ENCODE data around the gene GPSM3.

DNA sequence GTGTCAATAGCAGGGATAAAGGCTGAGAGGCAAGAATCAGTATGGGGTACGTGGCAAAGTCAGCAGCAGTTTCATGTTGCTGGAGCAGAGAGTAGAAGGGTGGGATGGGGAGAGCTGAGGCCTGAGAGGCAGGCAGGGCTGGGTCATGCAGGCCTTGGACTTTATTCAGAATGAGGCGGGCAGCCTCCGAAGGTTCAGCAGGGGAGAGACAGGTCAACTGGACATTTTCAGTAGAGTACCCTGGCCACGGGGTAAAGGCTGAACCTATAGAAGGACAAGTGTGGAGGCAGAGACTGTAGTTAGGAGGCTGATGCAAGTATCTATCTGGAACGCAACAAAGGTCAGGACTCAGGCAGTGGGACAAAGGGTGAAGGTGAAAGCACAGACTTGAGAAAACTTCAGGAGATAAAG is 17.8 kb upstream of the GPSM3 start:
- TF ChIP-seq, protein P1, sequence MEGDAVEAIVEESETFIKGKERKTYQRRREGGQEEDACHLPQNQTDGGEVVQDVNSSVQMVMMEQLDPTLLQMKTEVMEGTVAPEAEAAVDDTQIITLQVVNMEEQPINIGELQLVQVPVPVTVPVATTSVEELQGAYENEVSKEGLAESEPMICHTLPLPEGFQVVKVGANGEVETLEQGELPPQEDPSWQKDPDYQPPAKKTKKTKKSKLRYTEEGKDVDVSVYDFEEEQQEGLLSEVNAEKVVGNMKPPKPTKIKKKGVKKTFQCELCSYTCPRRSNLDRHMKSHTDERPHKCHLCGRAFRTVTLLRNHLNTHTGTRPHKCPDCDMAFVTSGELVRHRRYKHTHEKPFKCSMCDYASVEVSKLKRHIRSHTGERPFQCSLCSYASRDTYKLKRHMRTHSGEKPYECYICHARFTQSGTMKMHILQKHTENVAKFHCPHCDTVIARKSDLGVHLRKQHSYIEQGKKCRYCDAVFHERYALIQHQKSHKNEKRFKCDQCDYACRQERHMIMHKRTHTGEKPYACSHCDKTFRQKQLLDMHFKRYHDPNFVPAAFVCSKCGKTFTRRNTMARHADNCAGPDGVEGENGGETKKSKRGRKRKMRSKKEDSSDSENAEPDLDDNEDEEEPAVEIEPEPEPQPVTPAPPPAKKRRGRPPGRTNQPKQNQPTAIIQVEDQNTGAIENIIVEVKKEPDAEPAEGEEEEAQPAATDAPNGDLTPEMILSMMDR (IDR thresholded peaks at IDR 0.05; ENCODE audit: extremely low read depth in 1 of 2, insufficient read depth in 1 of 2, low read depth in 1 of 2, low read length in 2 of 2): no peak
- no peak for TF ChIP-seq POLR2AphosphoS5 (IDR thresholded peaks at IDR 0.05; ENCODE audit: insufficient read depth, low read depth, low read length)
- no peak for TF ChIP-seq POLR2A (IDR thresholded peaks at IDR 0.05; ENCODE audit: low read depth, low read length)
- no peak for TF ChIP-seq FOS (IDR thresholded peaks at IDR 0.05; ENCODE audit: borderline replicate concordance, insufficient read depth, low read length)
- no peak for TF ChIP-seq MYC (IDR thresholded peaks at IDR 0.05; ENCODE audit: low read depth, low read length)
- TF ChIP-seq EZH2 (IDR thresholded peaks at IDR 0.05; ENCODE audit: borderline replicate concordance, low read depth, low read length, severe bottlenecking): no peak
- TF ChIP-seq JUN (IDR thresholded peaks at IDR 0.05; ENCODE audit: borderline replicate concordance, insufficient read depth, insufficient read length, low read depth): no peak
- TF ChIP-seq, protein P2, sequence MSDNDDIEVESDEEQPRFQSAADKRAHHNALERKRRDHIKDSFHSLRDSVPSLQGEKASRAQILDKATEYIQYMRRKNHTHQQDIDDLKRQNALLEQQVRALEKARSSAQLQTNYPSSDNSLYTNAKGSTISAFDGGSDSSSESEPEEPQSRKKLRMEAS (IDR thresholded peaks at IDR 0.05; ENCODE audit: insufficient read depth, insufficient read length): no peak
- TF ChIP-seq GATA2 (IDR thresholded peaks at IDR 0.05; ENCODE audit: insufficient read depth, insufficient read length, low read depth, low read length): no peak
